ENCODE measurements around the gene NPAS4. TPM values are rescaled to one million over a fixed set of nuclear protein-coding genes. Genes with fewer than 3 reads are reported as not detected.
"Not testable (repeated sequence)": the region's sequence is repeated elsewhere in the genome, so short reads cannot be mapped to it uniquely, and the experiment has no call there.

The NPAS4 gene
- polyA plus RNA-seq (2013, experiment 1 of 2): 0.18 TPM
- 0.86 TPM for polyA plus RNA-seq (2013, experiment 2 of 2)

- Histone ChIP-seq H3K9me3 (ENCODE audit: control insufficient read depth, low read length) (no peaks in the 10 kb centered on the region), H3K36me3 (ENCODE audit: control insufficient read depth, insufficient read depth, low read length) (peaks cover 3% of the 10 kb centered on the region), H3K4me1 (ENCODE audit: control insufficient read depth, insufficient read depth, low read length, poor library complexity, severe bottlenecking) (peaks cover 26% of the 10 kb centered on the region), H3K27ac (ENCODE audit: low read depth, low read length, severe bottlenecking) (no peak within 1 kb of the TSS), H3K4me3 (ENCODE audit: extremely low read depth, insufficient read depth, low read length, poor library complexity, severe bottlenecking) (peak within 1 kb of the TSS; percentile 14)
- whole genome bisulfite sequencing, 2 experiments (ENCODE audit: insufficient coverage in 2 of 2): 3 to 4% methylated on average over 51 to 56 of the region's 71 CpGs
Observed at GRCh38 chr11:66420671-66421476, at the start of gene NPAS4. Gene NPAS4 (plus strand): TSS chr11:66421035. CDS start chr11:66421180, 145 bp downstream.

GRCh38 chr11:66371627-66372415 lies 49.0 kb upstream of the NPAS4 start, which contains the start of gene SLC29A2:
Gene SLC29A2 (minus strand): TSS chr11:66371760. CDS start chr11:66371591, 169 bp downstream.
- Histone ChIP-seq H3K4me1 (ENCODE audit: control insufficient read depth, insufficient read depth, low read length, poor library complexity, severe bottlenecking) (peaks cover 20% of the 10 kb centered on the region), H3K36me3 (ENCODE audit: control insufficient read depth, insufficient read depth, low read length) (peaks cover 30% of the 10 kb centered on the region), H3K9me3 (ENCODE audit: control insufficient read depth, low read length) (no peaks in the 10 kb centered on the region), H3K4me3 (ENCODE audit: extremely low read depth, insufficient read depth, low read length, poor library complexity, severe bottlenecking) (peak within 1 kb of the TSS; percentile 82), H3K27ac (ENCODE audit: low read depth, low read length, severe bottlenecking) (peak within 1 kb of the TSS; percentile 80)
- WGBS, 2 experiments (ENCODE audit: insufficient coverage in 2 of 2): 0 to 1% methylated on average over 37 to 49 of the region's 72 CpGs

DNA sequence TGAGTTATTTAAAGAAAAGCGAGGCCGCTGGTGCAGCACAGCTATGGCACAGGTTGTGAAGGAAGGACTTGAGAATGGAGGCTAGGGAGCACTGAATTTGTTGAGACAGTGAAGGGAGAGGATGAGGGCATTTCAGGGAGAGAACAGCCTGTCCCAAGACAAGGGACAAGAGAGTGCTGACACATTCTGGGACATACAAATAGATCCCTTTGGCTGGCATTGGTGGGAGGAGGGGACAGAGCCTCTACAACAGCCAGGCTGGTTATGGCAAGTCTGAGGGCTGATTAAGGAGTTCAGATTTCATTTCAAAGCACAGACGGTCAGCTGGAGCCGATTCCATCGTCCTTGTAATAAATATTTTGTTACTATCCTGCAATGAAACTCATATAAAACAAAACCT lies 47.6 kb upstream of the NPAS4 start:
- Histone ChIP-seq H3K9me3 (ENCODE audit: control insufficient read depth, low read length) (no peaks in the 10 kb centered on the region), H3K4me3 (ENCODE audit: extremely low read depth, insufficient read depth, low read length, poor library complexity, severe bottlenecking) (no peak overlapping the region), H3K27ac (ENCODE audit: low read depth, low read length, severe bottlenecking) (no peak overlapping the region), H3K4me1 (ENCODE audit: control insufficient read depth, insufficient read depth, low read length, poor library complexity, severe bottlenecking) (peaks cover 20% of the 10 kb centered on the region), H3K36me3 (ENCODE audit: control insufficient read depth, insufficient read depth, low read length) (peaks cover 16% of the 10 kb centered on the region)
- 90 to 94% methylated on average over 2 of the region's 5 CpGs for WGBS, 2 experiments (ENCODE audit: insufficient coverage in 2 of 2)

GRCh38 chr11:66373690-66374287 lies 47.0 kb upstream of the NPAS4 start:
- not testable (repeated sequence) for H3K4me3 ChIP-seq (ENCODE audit: extremely low read depth, insufficient read depth, low read length, poor library complexity, severe bottlenecking); H3K27ac ChIP-seq (ENCODE audit: low read depth, low read length, severe bottlenecking); H3K9me3 ChIP-seq (ENCODE audit: control insufficient read depth, low read length)
- Histone ChIP-seq H3K36me3 (ENCODE audit: control insufficient read depth, insufficient read depth, low read length) (peaks cover 10% of the 10 kb centered on the region), H3K4me1 (ENCODE audit: control insufficient read depth, insufficient read depth, low read length, poor library complexity, severe bottlenecking) (peaks cover 20% of the 10 kb centered on the region)
- WGBS, 2 experiments (ENCODE audit: insufficient coverage in 2 of 2): 90 to 93% methylated on average over 6 to 7 of the region's 9 CpGs

DNA sequence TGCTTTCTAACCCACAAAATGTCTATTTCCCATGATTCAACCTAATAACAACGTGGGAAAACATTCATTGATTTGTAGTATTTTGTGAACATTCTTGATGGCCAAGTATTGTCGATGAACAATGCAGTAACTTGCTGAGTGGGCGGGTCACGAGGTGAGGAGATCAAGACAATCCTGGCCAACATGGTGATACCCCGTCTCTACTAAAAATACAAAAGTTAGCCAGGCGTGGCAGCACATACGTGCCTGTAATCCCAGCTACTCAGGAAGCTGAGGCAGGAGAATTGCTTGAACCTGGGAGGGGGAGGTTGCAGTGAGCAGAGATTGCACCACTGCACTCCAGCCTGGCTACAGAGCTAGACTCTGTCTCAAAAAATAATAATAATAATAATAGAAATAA lies 40.6 kb upstream of the NPAS4 start:
- 56 to 61% methylated on average over 5 of the region's 7 CpGs for WGBS, 2 experiments (ENCODE audit: insufficient coverage in 2 of 2)
- not testable (repeated sequence) for H3K4me3 ChIP-seq (ENCODE audit: extremely low read depth, insufficient read depth, low read length, poor library complexity, severe bottlenecking); H3K36me3 ChIP-seq (ENCODE audit: control insufficient read depth, insufficient read depth, low read length); H3K4me1 ChIP-seq (ENCODE audit: control insufficient read depth, insufficient read depth, low read length, poor library complexity, severe bottlenecking); H3K27ac ChIP-seq (ENCODE audit: low read depth, low read length, severe bottlenecking); H3K9me3 ChIP-seq (ENCODE audit: control insufficient read depth, low read length)

DNA sequence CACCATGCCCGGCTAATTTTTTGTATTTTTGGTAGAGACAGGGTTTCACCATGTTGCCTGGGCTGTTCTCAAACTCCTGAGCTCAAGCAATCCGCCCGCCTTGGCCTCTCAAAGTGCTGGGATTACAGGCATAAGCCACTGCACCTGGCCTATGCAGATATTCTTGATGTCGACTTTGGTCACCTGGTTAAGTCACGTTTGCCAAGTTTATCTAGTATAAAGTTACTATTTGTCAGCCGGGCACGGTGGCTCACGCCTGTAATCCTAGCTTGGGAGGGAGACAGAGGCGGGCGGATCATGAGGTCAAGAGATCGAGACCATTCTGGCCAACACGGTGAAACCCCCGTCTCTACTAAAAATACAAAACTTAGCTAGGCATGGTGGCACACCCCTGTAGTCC lies 36.5 kb upstream of the NPAS4 start:
- H3K36me3 ChIP-seq (ENCODE audit: control insufficient read depth, insufficient read depth, low read length); H3K9me3 ChIP-seq (ENCODE audit: control insufficient read depth, low read length); H3K4me3 ChIP-seq (ENCODE audit: extremely low read depth, insufficient read depth, low read length, poor library complexity, severe bottlenecking); H3K27ac ChIP-seq (ENCODE audit: low read depth, low read length, severe bottlenecking); H3K4me1 ChIP-seq (ENCODE audit: control insufficient read depth, insufficient read depth, low read length, poor library complexity, severe bottlenecking): not testable (repeated sequence)
- WGBS, 2 experiments (ENCODE audit: insufficient coverage in 2 of 2): 94 to 95% methylated on average over 9 to 13 of the region's 13 CpGs

GRCh38 chr11:66386171-66387069 lies 34.4 kb upstream of the NPAS4 start:
- no peaks in the 10 kb centered on the region for H3K36me3 ChIP-seq (ENCODE audit: control insufficient read depth, insufficient read depth, low read length)
- WGBS, 2 experiments (ENCODE audit: insufficient coverage in 2 of 2): 19 to 24% methylated on average over 17 to 18 of the region's 20 CpGs
- H3K9me3 ChIP-seq (ENCODE audit: control insufficient read depth, low read length): no peaks in the 10 kb centered on the region
- H3K4me3 ChIP-seq (ENCODE audit: extremely low read depth, insufficient read depth, low read length, poor library complexity, severe bottlenecking): peak overlapping the region; percentile 7
- no peaks in the 10 kb centered on the region for H3K4me1 ChIP-seq (ENCODE audit: control insufficient read depth, insufficient read depth, low read length, poor library complexity, severe bottlenecking)
- H3K27ac ChIP-seq (ENCODE audit: low read depth, low read length, severe bottlenecking): no peak overlapping the region

DNA sequence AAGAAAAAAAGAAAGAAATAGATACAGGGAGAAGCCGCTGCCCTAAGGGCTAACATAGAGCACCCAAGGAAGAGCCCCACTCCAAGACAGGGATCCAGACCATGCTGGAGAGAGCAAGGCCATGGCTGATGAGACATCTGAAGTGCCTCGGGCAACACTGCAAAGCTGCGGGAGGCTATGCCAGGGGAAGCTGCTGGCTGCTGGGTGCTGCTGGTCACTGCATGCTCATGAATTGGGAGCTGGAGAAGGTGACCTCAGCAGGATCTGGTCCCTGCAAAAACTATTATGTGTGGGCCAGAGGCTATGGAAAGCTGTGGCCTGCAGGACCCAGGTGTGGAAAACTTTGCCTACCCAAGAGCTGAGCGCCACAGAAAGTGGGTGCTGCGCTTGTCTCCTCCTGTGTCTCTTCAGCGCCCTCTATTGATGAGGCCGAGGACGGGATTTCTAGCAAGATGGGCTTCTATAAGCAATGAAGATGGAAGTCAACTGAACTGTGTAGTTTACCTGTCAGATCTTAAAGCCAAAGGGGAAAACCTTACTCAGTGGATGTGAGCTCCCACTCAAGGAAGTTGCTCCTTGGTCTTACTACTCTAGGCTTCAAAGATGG lies 32.0 kb upstream of the NPAS4 start:
- Histone ChIP-seq H3K36me3 (ENCODE audit: control insufficient read depth, insufficient read depth, low read length) (no peaks in the 10 kb centered on the region), H3K4me1 (ENCODE audit: control insufficient read depth, insufficient read depth, low read length, poor library complexity, severe bottlenecking) (no peaks in the 10 kb centered on the region), H3K4me3 (ENCODE audit: extremely low read depth, insufficient read depth, low read length, poor library complexity, severe bottlenecking) (no peak overlapping the region), H3K9me3 (ENCODE audit: control insufficient read depth, low read length) (no peaks in the 10 kb centered on the region), H3K27ac (ENCODE audit: low read depth, low read length, severe bottlenecking) (no peak overlapping the region)
- WGBS, 2 experiments (ENCODE audit: insufficient coverage in 2 of 2): 33 to 36% methylated on average over 7 to 8 of the region's 8 CpGs

- WGBS, 2 experiments (ENCODE audit: insufficient coverage in 2 of 2): 95 to 100% methylated on average over 1 to 4 of the region's 6 CpGs
- H3K27ac ChIP-seq (ENCODE audit: low read depth, low read length, severe bottlenecking): no peak overlapping the region
- no peak overlapping the region for H3K4me3 ChIP-seq (ENCODE audit: extremely low read depth, insufficient read depth, low read length, poor library complexity, severe bottlenecking)
- no peaks in the 10 kb centered on the region for H3K9me3 ChIP-seq (ENCODE audit: control insufficient read depth, low read length)
- H3K4me1 ChIP-seq (ENCODE audit: control insufficient read depth, insufficient read depth, low read length, poor library complexity, severe bottlenecking): no peaks in the 10 kb centered on the region
- H3K36me3 ChIP-seq (ENCODE audit: control insufficient read depth, insufficient read depth, low read length): no peaks in the 10 kb centered on the region
Observed at GRCh38 chr11:66391322-66391721, 29.5 kb upstream of the NPAS4 start.

Data from mesodermal cell (in vitro differentiated cells).